A673 (cell line): ENCODE results near the gene NDOR1. TPM values are rescaled to one million over a fixed set of nuclear protein-coding genes. Genes with fewer than 3 reads are reported as not detected.

Experiments
- BruUV-seq: library from RNA; stranded (reverse); fragments of 400-500 nt; replicated peaks from 2 replicates; lab custom pipeline; 2021; lab: Mats Ljungman, UMichigan
- CTCF ChIA-PET: fragments of 300-600 bp; sonication (Branson Sonifier 250); formaldehyde crosslinking; loops from one replicate; lab custom pipeline; 2022; ENCODE audit warnings: antibody characterized with exemption; lab: Charles Lee
- POLR2A ChIA-PET: fragments of 300-600 bp; sonication (Branson Sonifier 250); formaldehyde crosslinking; loops from one replicate; lab custom pipeline; 2022; ENCODE audit warnings: antibody characterized with exemption; ENCODE audit not compliant: low non-redundant PET; lab: Charles Lee
- DNase-seq: peaks from one replicate; pipeline ENCODE4 v3.0.0-alpha.2; 2015; ENCODE audit warnings: low spot score
- H3K27ac ChIP-seq: fragments of 200-600 bp; sonication (generic); 2 replicates; pipeline ENCODE4 v1.5.1; 2016; ENCODE audit warnings: mixed run types, low read depth, mild to moderate bottlenecking, mixed read lengths, antibody characterized with exemption, low read length; ENCODE audit not compliant: poor library complexity, severe bottlenecking
- H3K27me3 ChIP-seq: fragments of 200-600 bp; sonication (generic); replicated peaks from 2 replicates; pipeline ENCODE4 v1.6.1; 2017; ENCODE audit warnings: mixed run types, low read depth, mild to moderate bottlenecking, mixed read lengths, antibody characterized with exemption, low read length; ENCODE audit not compliant: insufficient read depth, poor library complexity
- H3K36me3 ChIP-seq: fragments of 200-600 bp; sonication (generic); 2 replicates; pipeline ENCODE4 v1.6.1; 2016; ENCODE audit warnings: mixed run types, mild to moderate bottlenecking, mixed read lengths, antibody characterized with exemption, low read length; ENCODE audit not compliant: insufficient read depth, poor library complexity, severe bottlenecking
- H3K4me1 ChIP-seq: fragments of 200-600 bp; sonication (generic); 2 replicates; pipeline ENCODE4 v1.6.1; 2017; ENCODE audit warnings: mixed run types, mild to moderate bottlenecking, mixed read lengths, antibody characterized with exemption, low read length; ENCODE audit not compliant: insufficient read depth, poor library complexity, severe bottlenecking
- H3K4me3 ChIP-seq: fragments of 200-600 bp; sonication (generic); 2 replicates; pipeline ENCODE4 v1.5.1; 2016; ENCODE audit warnings: low read depth, mixed run types, mild to moderate bottlenecking, mixed read lengths, low read length; ENCODE audit not compliant: poor library complexity, severe bottlenecking
- H3K9me3 ChIP-seq: fragments of 200-600 bp; sonication (generic); 2 replicates; pipeline ENCODE4 v1.6.1; 2016; ENCODE audit warnings: mixed run types, low read depth, mild to moderate bottlenecking, mixed read lengths, antibody characterized with exemption, low read length; ENCODE audit not compliant: poor library complexity, severe bottlenecking
- CTCF ChIP-seq: fragments of 300-800, 200-600 bp; sonication (generic); conservative IDR thresholded peaks from 2 replicates; pipeline ENCODE4 v1.5.1; 2017; ENCODE audit warnings: low read depth, mild to moderate bottlenecking, antibody characterized with exemption, low read length, moderate library complexity, mixed read lengths
- EZH2 ChIP-seq: fragments of 200-600 bp; sonication (generic); IDR thresholded peaks from 2 replicates; pipeline ENCODE4 v1.6.1; 2017; ENCODE audit warnings: borderline replicate concordance, low read depth, mild to moderate bottlenecking, mixed read lengths, antibody characterized with exemption, low read length; ENCODE audit not compliant: poor library complexity, severe bottlenecking
- intact Hi-C: fragments of 100-400 bp; cut with micrococcal nuclease; formaldehyde crosslinking; loops from one replicate; pipeline ENCODE4 v1.10.0; 2022; ENCODE audit not compliant: unreplicated experiment
- total RNA-seq: library from RNA; stranded (reverse); gene quantifications from 2 replicates; pipeline ENCODE4 v1.2.3, GENCODE V29; 2021

NDOR1 gene
- total RNA-seq, 1 experiment from 2014 or later = 40.2 TPM

- TF ChIP-seq EZH2 (peak; percentile 76), CTCF (0 out of 2 replicates have a peak, but pooled peaks have one; percentile 14)
- peak overlapping the region; percentile 36 for H3K4me3 ChIP-seq
- intact Hi-C loops = no loop called here
- no peaks in the 10 kb centered on the region for H3K36me3 ChIP-seq
- CTCF ChIA-PET = interaction anchor here (0.7 to 1.2 kb wide), 2 partner anchors 54 to 95 kb away, joined by 8 to 10 read pairs; a partner anchor contains a TSS
- BruUV-seq = no TSS peak
- POLR2A ChIA-PET = no interaction called here
- H3K27me3 ChIP-seq = peaks cover 89% of the 10 kb centered on the region
- peaks cover 15% of the 10 kb centered on the region for H3K4me1 ChIP-seq
- DNase-seq = peak; percentile 62
- H3K9me3 ChIP-seq = no peaks in the 10 kb centered on the region
- no peak overlapping the region for H3K27ac ChIP-seq
Observed at GRCh38 chr9:137162505-137163364, 42.8 kb upstream of the NDOR1 start.

- POLR2A ChIA-PET = no interaction called here
- CTCF ChIA-PET = interaction anchor here (1.2 kb wide), 1 partner anchor 95 kb away, joined by 10 read pairs; no protein-coding TSS in a partner anchor
- peak; percentile 76 for DNase-seq
- peaks cover 94% of the 10 kb centered on the region for H3K27me3 ChIP-seq
- TF ChIP-seq EZH2 = no peak
- intact Hi-C loops = no loop called here
- BruUV-seq = no TSS peak
- no peaks in the 10 kb centered on the region for H3K36me3 ChIP-seq
- peak overlapping the region; percentile 36 for H3K4me3 ChIP-seq
- no peak overlapping the region for H3K27ac ChIP-seq
- H3K9me3 ChIP-seq = no peaks in the 10 kb centered on the region
- H3K4me1 ChIP-seq = peaks cover 15% of the 10 kb centered on the region
Observed at GRCh38 chr9:137163365-137163715, 42.2 kb upstream of the NDOR1 start.

- peaks cover 95% of the 10 kb centered on the region for H3K27me3 ChIP-seq
- peaks cover 15% of the 10 kb centered on the region for H3K4me1 ChIP-seq
- no peak for DNase-seq
- TF ChIP-seq CTCF (no peak), EZH2 (no peak)
- no peaks in the 10 kb centered on the region for H3K36me3 ChIP-seq
- no TSS peak for BruUV-seq
- ChIA-PET POLR2A (no interaction called here), CTCF (no interaction called here)
- no peaks in the 10 kb centered on the region for H3K9me3 ChIP-seq
- no peak overlapping the region for H3K27ac ChIP-seq
- H3K4me3 ChIP-seq = no peak overlapping the region
- intact Hi-C loops = no loop called here
Observed at GRCh38 chr9:137163805-137164204, 41.7 kb upstream of the NDOR1 start.
